WTC11 (cell line): ENCODE measurements around the gene LCN10. TPM values are rescaled to one million over a fixed set of nuclear protein-coding genes. Genes with fewer than 3 reads are reported as not detected.
A peak's percentile ranks its signal among the peaks of the same experiment; 100 is the strongest.

Experiments used
- ATAC-seq: fragments of 200-7000 bp; cut with Tn5 transposase; 2 replicates; pipeline ENCODE4 v1.10.0; 2021; ENCODE audit warnings: mild to moderate bottlenecking, moderate library complexity
- CTCF ChIA-PET: fragments of 300-600 bp; sonication (Branson Sonifier 250); formaldehyde crosslinking; loops from one replicate; lab custom pipeline; 2021; ENCODE audit warnings: antibody characterized with exemption; lab: Charles Lee
- POLR2A ChIA-PET: fragments of 350-600 bp; sonication (Branson Sonifier 250); formaldehyde crosslinking; loops from one replicate; lab custom pipeline; 2021; ENCODE audit warnings: antibody characterized with exemption; lab: Charles Lee
- DNase-seq: peaks from one replicate; pipeline ENCODE4 v3.0.0; 2021; ENCODE audit warnings: low spot score
- H3K27ac Mint-ChIP-seq: 2 replicates; pipeline ENCODE4 v1.8.0; 2021; ENCODE audit warnings: mixed read lengths
- H3K27me3 Mint-ChIP-seq: 2 replicates; pipeline ENCODE4 v1.8.0; 2021; ENCODE audit warnings: low read depth, mild to moderate bottlenecking, moderate library complexity, mixed read lengths
- H3K36me3 Mint-ChIP-seq: 2 replicates; pipeline ENCODE4 v1.8.0; 2021; ENCODE audit warnings: mixed read lengths
- H3K4me1 Mint-ChIP-seq: 2 replicates; pipeline ENCODE4 v1.8.0; 2022; ENCODE audit warnings: mixed read lengths
- H3K4me3 Mint-ChIP-seq: 2 replicates; pipeline ENCODE4 v1.8.0; 2021; ENCODE audit warnings: mild to moderate bottlenecking, moderate library complexity, mixed read lengths
- H3K9me3 Mint-ChIP-seq: 2 replicates; pipeline ENCODE4 v1.8.0; 2021; ENCODE audit warnings: mixed read lengths
- CBFB ChIP-seq: sonication (generic); formaldehyde crosslinking; IDR thresholded peaks from 2 replicates; pipeline ENCODE4 v1.8.1; 2022; ENCODE audit warnings: mild to moderate bottlenecking, low read depth, missing genetic modification reagents
- CREM ChIP-seq: sonication (generic); formaldehyde crosslinking; IDR thresholded peaks from 2 replicates; pipeline ENCODE4 v1.8.1; 2022; ENCODE audit warnings: mild to moderate bottlenecking, missing genetic modification reagents, moderate library complexity
- FOXK1 ChIP-seq: sonication (generic); formaldehyde crosslinking; IDR thresholded peaks from 2 replicates; pipeline ENCODE4 v1.8.0; 2022; ENCODE audit warnings: mild to moderate bottlenecking, moderate library complexity, missing genetic modification reagents
- GABPB1 ChIP-seq: sonication (generic); formaldehyde crosslinking; IDR thresholded peaks from 2 replicates; pipeline ENCODE4 v1.8.1; 2023; ENCODE audit warnings: mild to moderate bottlenecking, missing genetic modification reagents
- TP53 ChIP-seq: sonication (generic); formaldehyde crosslinking; IDR thresholded peaks from 2 replicates; pipeline ENCODE4 v1.8.1; 2023; ENCODE audit warnings: mild to moderate bottlenecking, missing genetic modification reagents
- ZBTB21 ChIP-seq: sonication (generic); formaldehyde crosslinking; IDR thresholded peaks from 2 replicates; pipeline ENCODE4 v1.8.1; 2023; ENCODE audit warnings: mild to moderate bottlenecking, missing genetic modification reagents, borderline replicate concordance
- ZNF232 ChIP-seq: sonication (generic); formaldehyde crosslinking; IDR thresholded peaks from 2 replicates; pipeline ENCODE4 v1.8.0; 2022; ENCODE audit warnings: mild to moderate bottlenecking, missing genetic modification reagents
- ZNF263 ChIP-seq: sonication (generic); formaldehyde crosslinking; IDR thresholded peaks from 2 replicates; pipeline ENCODE4 v1.8.1; 2022; ENCODE audit warnings: low read depth, mild to moderate bottlenecking, moderate library complexity, missing genetic modification reagents
- total RNA-seq: library from RNA; stranded (reverse); gene quantifications from 3 replicates; pipeline ENCODE4 v1.2.3, GENCODE V29; 2021
- TF ChIP-seq, protein P1 (sequence below): sonication (generic); formaldehyde crosslinking; IDR thresholded peaks from 2 replicates; pipeline ENCODE4 v1.8.1; 2023; ENCODE audit warnings: mild to moderate bottlenecking, moderate library complexity, missing genetic modification reagents
- TF ChIP-seq, protein P2 (sequence below): fragments of 250-450 bp; sonication (Bioruptor Pico); IDR thresholded peaks from 2 replicates; pipeline ENCODE4 v1.9.0; 2021; ENCODE audit warnings: moderate library complexity, mild to moderate bottlenecking, inconsistent platforms, borderline replicate concordance
- TF ChIP-seq, protein P3 (sequence below): fragments of 200-600 bp; IDR thresholded peaks from 2 replicates; pipeline ENCODE4 v1.8.0; 2022; ENCODE audit warnings: antibody characterized with exemption
- TF ChIP-seq, protein P4 (sequence below): sonication (generic); formaldehyde crosslinking; IDR thresholded peaks from 2 replicates; pipeline ENCODE4 v1.8.0; 2023; ENCODE audit warnings: missing genetic modification reagents, mild to moderate bottlenecking, borderline replicate concordance

The LCN10 gene
- total RNA-seq, 1 experiment from 2014 or later, result 2.4 TPM

DNA sequence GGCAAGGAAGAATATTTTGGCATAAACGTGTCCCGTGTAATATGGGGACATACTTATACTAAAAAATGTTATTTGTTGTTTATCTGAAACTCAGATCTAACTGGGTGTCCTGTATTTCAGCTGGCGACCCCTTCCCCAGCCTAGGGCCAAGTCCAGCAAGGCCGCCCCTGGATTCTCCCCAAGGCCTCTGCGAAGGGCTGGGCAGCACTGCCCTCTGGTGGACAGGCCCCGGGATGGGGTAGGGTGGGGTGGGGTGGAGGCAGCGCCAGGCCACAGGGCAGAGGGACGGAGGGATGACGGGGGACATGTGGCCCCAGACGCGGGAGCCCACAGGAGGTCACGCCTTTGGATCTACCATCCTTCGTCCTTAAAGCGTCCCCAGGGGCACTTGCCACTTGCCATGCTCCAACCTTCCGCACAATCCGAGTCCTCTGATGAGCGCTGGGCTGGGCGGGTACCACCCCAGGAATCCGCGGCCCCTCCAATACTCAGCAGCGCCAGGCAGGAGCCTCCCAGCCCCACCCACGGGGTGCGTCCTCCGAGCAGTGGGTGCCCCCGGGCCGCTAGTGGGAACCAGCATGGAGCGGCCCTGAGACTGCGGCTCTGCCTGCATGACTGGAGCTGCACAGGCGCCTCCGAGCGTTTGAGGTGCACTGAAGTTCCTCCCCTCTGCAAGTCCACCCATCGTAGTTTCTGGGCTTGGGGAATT, 48.4 kb downstream of the LCN10 start:
- no peaks in the 10 kb centered on the region for H3K27me3 Mint-ChIP-seq
- no peaks in the 10 kb centered on the region for H3K36me3 Mint-ChIP-seq
- no peak overlapping the region for H3K4me3 Mint-ChIP-seq
- no peak overlapping the region for H3K27ac Mint-ChIP-seq
- ATAC-seq (peak; percentile 83), DNase-seq (peak; percentile 85)
- TF ChIP-seq, protein P1, sequence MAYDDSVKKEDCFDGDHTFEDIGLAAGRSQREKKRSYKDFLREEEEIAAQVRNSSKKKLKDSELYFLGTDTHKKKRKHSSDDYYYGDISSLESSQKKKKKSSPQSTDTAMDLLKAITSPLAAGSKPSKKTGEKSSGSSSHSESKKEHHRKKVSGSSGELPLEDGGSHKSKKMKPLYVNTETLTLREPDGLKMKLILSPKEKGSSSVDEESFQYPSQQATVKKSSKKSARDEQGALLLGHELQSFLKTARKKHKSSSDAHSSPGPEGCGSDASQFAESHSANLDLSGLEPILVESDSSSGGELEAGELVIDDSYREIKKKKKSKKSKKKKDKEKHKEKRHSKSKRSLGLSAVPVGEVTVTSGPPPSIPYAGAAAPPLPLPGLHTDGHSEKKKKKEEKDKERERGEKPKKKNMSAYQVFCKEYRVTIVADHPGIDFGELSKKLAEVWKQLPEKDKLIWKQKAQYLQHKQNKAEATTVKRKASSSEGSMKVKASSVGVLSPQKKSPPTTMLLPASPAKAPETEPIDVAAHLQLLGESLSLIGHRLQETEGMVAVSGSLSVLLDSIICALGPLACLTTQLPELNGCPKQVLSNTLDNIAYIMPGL (CRISPR knock-in tag), result peak; percentile 73
- TF ChIP-seq TP53 (no peak), CREM (CRISPR knock-in tag) (no peak), FOXK1 (no peak), ZNF263 (0 out of 2 replicates have a peak, but pooled peaks have one; percentile 45), ZBTB21 (CRISPR knock-in tag) (no peak)
- TF ChIP-seq, protein P2, sequence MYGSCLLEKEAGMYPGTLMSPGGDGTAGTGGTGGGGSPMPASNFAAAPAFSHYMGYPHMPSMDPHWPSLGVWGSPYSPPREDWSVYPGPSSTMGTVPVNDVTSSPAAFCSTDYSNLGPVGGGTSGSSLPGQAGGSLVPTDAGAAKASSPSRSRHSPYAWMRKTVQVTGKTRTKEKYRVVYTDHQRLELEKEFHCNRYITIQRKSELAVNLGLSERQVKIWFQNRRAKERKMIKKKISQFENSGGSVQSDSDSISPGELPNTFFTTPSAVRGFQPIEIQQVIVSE, result no peak
- TF ChIP-seq, protein P3, sequence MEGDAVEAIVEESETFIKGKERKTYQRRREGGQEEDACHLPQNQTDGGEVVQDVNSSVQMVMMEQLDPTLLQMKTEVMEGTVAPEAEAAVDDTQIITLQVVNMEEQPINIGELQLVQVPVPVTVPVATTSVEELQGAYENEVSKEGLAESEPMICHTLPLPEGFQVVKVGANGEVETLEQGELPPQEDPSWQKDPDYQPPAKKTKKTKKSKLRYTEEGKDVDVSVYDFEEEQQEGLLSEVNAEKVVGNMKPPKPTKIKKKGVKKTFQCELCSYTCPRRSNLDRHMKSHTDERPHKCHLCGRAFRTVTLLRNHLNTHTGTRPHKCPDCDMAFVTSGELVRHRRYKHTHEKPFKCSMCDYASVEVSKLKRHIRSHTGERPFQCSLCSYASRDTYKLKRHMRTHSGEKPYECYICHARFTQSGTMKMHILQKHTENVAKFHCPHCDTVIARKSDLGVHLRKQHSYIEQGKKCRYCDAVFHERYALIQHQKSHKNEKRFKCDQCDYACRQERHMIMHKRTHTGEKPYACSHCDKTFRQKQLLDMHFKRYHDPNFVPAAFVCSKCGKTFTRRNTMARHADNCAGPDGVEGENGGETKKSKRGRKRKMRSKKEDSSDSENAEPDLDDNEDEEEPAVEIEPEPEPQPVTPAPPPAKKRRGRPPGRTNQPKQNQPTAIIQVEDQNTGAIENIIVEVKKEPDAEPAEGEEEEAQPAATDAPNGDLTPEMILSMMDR, result peak; percentile 41
- peaks cover 10% of the 10 kb centered on the region for H3K4me1 Mint-ChIP-seq
- no peaks in the 10 kb centered on the region for H3K9me3 Mint-ChIP-seq
- POLR2A ChIA-PET, result interaction anchor here (0.6 kb wide), 1 partner anchor 17 kb away, joined by 3 read pairs; no protein-coding TSS in a partner anchor
- CTCF ChIA-PET, result interaction anchor here (0.5 to 4.9 kb wide), 20 partner anchors 8 to 355 kb away, joined by 3 to 44 read pairs (median 4); no protein-coding TSS in a partner anchor

DNA sequence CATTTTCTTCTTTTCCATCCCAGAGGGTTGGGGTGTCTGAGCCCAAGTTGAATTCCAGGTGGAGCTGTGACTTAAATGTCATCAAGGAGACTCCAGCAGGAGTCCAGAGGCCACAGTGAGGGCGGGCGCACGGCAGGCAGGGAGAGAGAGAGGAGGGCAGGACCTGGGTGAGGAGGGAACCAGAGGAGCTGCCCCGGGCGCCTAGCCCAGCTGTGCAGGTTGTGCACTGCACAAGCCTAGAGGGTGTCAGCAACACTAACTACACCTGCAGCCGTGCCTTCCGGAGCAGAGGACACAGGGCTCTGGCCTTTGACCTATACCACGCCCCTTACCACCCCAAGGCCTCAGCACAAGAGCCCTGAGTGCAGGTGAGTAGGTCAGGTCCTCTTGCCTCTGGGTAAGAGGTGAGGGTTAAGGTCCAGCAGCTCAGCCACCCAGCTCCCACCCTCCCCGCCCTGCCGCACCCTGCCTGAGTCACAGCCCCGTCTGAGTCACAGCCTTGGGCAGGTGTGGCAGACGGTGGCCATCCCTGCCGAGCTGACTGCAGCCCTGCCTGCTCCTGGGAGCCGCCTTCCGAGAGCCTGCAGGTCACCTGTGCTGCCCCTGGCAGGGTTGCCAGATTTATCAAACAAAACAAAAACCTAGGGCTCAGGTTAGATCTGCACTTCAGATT, 49.1 kb downstream of the LCN10 start:
- Mint-ChIP-seq H3K27me3 (no peaks in the 10 kb centered on the region), H3K9me3 (no peaks in the 10 kb centered on the region), H3K4me3 (no peak overlapping the region), H3K27ac (no peak overlapping the region), H3K36me3 (no peaks in the 10 kb centered on the region), H3K4me1 (peaks cover 10% of the 10 kb centered on the region)
- no peak for TF ChIP-seq ZNF232
- TF ChIP-seq GABPB1, result 0 out of 2 replicates have a peak, but pooled peaks have one; percentile 27
- TF ChIP-seq, protein P4, sequence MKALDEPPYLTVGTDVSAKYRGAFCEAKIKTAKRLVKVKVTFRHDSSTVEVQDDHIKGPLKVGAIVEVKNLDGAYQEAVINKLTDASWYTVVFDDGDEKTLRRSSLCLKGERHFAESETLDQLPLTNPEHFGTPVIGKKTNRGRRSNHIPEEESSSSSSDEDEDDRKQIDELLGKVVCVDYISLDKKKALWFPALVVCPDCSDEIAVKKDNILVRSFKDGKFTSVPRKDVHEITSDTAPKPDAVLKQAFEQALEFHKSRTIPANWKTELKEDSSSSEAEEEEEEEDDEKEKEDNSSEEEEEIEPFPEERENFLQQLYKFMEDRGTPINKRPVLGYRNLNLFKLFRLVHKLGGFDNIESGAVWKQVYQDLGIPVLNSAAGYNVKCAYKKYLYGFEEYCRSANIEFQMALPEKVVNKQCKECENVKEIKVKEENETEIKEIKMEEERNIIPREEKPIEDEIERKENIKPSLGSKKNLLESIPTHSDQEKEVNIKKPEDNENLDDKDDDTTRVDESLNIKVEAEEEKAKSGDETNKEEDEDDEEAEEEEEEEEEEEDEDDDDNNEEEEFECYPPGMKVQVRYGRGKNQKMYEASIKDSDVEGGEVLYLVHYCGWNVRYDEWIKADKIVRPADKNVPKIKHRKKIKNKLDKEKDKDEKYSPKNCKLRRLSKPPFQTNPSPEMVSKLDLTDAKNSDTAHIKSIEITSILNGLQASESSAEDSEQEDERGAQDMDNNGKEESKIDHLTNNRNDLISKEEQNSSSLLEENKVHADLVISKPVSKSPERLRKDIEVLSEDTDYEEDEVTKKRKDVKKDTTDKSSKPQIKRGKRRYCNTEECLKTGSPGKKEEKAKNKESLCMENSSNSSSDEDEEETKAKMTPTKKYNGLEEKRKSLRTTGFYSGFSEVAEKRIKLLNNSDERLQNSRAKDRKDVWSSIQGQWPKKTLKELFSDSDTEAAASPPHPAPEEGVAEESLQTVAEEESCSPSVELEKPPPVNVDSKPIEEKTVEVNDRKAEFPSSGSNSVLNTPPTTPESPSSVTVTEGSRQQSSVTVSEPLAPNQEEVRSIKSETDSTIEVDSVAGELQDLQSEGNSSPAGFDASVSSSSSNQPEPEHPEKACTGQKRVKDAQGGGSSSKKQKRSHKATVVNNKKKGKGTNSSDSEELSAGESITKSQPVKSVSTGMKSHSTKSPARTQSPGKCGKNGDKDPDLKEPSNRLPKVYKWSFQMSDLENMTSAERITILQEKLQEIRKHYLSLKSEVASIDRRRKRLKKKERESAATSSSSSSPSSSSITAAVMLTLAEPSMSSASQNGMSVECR (CRISPR knock-in tag), result no peak
- DNase-seq (no peak), ATAC-seq (peak; percentile 7; the same call in 1 of the 2 replicates)
- ChIA-PET CTCF (interaction anchor here (0.8 to 4.9 kb wide), 14 partner anchors 11 to 354 kb away, joined by 3 to 44 read pairs (median 4); no protein-coding TSS in a partner anchor), POLR2A (interaction anchor here (0.6 kb wide), 1 partner anchor 18 kb away, joined by 3 read pairs; no protein-coding TSS in a partner anchor)

DNA sequence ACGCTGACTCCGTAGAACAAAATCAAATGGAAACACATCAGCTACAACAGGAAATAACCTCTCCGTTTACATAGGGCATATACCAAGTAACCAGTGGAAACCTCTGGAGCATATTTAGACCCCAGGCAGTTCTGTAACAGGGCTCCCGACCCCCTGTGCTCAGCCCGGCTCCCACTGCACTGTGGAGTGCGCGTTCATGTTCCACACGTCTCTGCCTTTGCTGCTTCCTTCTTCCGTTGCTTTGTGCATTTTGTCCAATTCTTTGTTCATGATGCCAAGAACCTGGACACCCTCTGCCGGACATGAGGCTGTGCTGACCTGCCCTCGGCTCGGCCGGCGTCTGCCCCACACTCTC, 49.6 kb downstream of the LCN10 start:
- Mint-ChIP-seq H3K27ac (no peak overlapping the region), H3K36me3 (no peaks in the 10 kb centered on the region), H3K4me1 (peaks cover 14% of the 10 kb centered on the region), H3K9me3 (no peaks in the 10 kb centered on the region), H3K4me3 (no peak overlapping the region), H3K27me3 (no peaks in the 10 kb centered on the region; the same call in 1 of the 2 replicates)
- DNase-seq (no peak), ATAC-seq (no peak)
- ChIA-PET POLR2A (no interaction called here), CTCF (interaction anchor here (0.9 to 4.9 kb wide), 9 partner anchors 10 to 208 kb away, joined by 3 to 44 read pairs (median 5); no protein-coding TSS in a partner anchor)
- TF ChIP-seq, protein P3, result no peak
- no peak for TF ChIP-seq CBFB
